SK-N-SH treated with all-trans-retinoic acid at 6 μM for 48 hours (cell line): Measurements from ENCODE around the gene GGTLC2.
"Not testable (repeated sequence)": the region's sequence is repeated elsewhere in the genome, so short reads cannot be mapped to it uniquely, and the experiment has no call there.

Experiments used
- ATAC-seq: fragments of 200-7000 bp; cut with Tn5 transposase; 3 replicates; pipeline ENCODE4 v1.9.1; 2020; ENCODE audit warnings: mild to moderate bottlenecking, moderate library complexity
- ARNTL ChIP-seq: fragments of 450-650 bp; formaldehyde crosslinking; IDR thresholded peaks from 2 replicates; pipeline ENCODE4 v1.5.0; 2020; ENCODE audit warnings: low read depth, mild to moderate bottlenecking, moderate library complexity, borderline replicate concordance
- BACH2 ChIP-seq: fragments of 250-450 bp; sonication (Bioruptor Pico); IDR thresholded peaks from 2 replicates; pipeline ENCODE4 v1.9.0; 2021; ENCODE audit warnings: mild to moderate bottlenecking, borderline replicate concordance
- ESRRG ChIP-seq: fragments of 250-450 bp; sonication (Bioruptor Pico); IDR thresholded peaks from 2 replicates; pipeline ENCODE4 v1.6.1; 2021; ENCODE audit warnings: mild to moderate bottlenecking
- GLIS3 ChIP-seq: fragments of 250-450 bp; sonication (Bioruptor Pico); IDR thresholded peaks from 2 replicates; pipeline ENCODE4 v1.5.0; 2020; ENCODE audit warnings: mild to moderate bottlenecking, moderate library complexity
- ISL1 ChIP-seq: fragments of 250-450 bp; sonication (Bioruptor Pico); IDR thresholded peaks from 2 replicates; pipeline ENCODE4 v2.1.2; 2022; ENCODE audit warnings: mild to moderate bottlenecking, moderate library complexity
- OSR1 ChIP-seq: fragments of 250-450 bp; sonication (Bioruptor Pico); IDR thresholded peaks from 2 replicates; pipeline ENCODE4 v1.8.0; 2022; ENCODE audit warnings: moderate library complexity, mild to moderate bottlenecking, inconsistent platforms
- POU6F1 ChIP-seq: fragments of 250-450 bp; sonication (Bioruptor Pico); IDR thresholded peaks from 2 replicates; pipeline ENCODE4 v1.8.0; 2021; ENCODE audit warnings: low read depth, mild to moderate bottlenecking, moderate library complexity, borderline replicate concordance
- PPARA ChIP-seq: fragments of 250-450 bp; sonication (Bioruptor Pico); IDR thresholded peaks from 2 replicates; pipeline ENCODE4 v1.5.0; 2020; ENCODE audit warnings: mild to moderate bottlenecking, borderline replicate concordance
- RARB ChIP-seq: fragments of 250-450 bp; sonication (Bioruptor Pico); IDR thresholded peaks from 2 replicates; pipeline ENCODE4 v1.8.0; 2021; ENCODE audit warnings: mild to moderate bottlenecking, moderate library complexity
- SNAI2 ChIP-seq: fragments of 250-450 bp; sonication (Bioruptor Pico); IDR thresholded peaks from 2 replicates; pipeline ENCODE4 v1.5.0; 2020; ENCODE audit warnings: mild to moderate bottlenecking, moderate library complexity
- TCF4 ChIP-seq: fragments of 250-450 bp; sonication (Bioruptor Pico); IDR thresholded peaks from 2 replicates; pipeline ENCODE4 v1.8.0; 2021; ENCODE audit warnings: mild to moderate bottlenecking, moderate library complexity, borderline replicate concordance
- TOX ChIP-seq: fragments of 250-450 bp; sonication (Bioruptor Pico); IDR thresholded peaks from 2 replicates; pipeline ENCODE4 v1.8.0; 2021; ENCODE audit warnings: mild to moderate bottlenecking, moderate library complexity, borderline replicate concordance
- TSHZ2 ChIP-seq: fragments of 250-450 bp; sonication (Bioruptor Pico); IDR thresholded peaks from 2 replicates; pipeline ENCODE4 v1.5.0; 2020; ENCODE audit warnings: mild to moderate bottlenecking, moderate library complexity
- ZC3H10 ChIP-seq: fragments of 250-450 bp; sonication (Bioruptor Pico); IDR thresholded peaks from 2 replicates; pipeline ENCODE4 v1.5.1; 2021; ENCODE audit warnings: mild to moderate bottlenecking, moderate library complexity
- ZFP3 ChIP-seq: fragments of 250-450 bp; sonication (Bioruptor Pico); IDR thresholded peaks from 2 replicates; pipeline ENCODE4 v1.5.0; 2020; ENCODE audit warnings: mild to moderate bottlenecking, moderate library complexity
- ZFP30 ChIP-seq: fragments of 450-650 bp; formaldehyde crosslinking; IDR thresholded peaks from 2 replicates; pipeline ENCODE4 v1.5.0; 2022; ENCODE audit warnings: mild to moderate bottlenecking, moderate library complexity
- ZNF565 ChIP-seq: fragments of 450-650 bp; formaldehyde crosslinking; conservative IDR thresholded peaks from 2 replicates; pipeline ENCODE4 v1.5.0; 2020; ENCODE audit warnings: low read depth, mild to moderate bottlenecking, moderate library complexity
- ZNF70 ChIP-seq: fragments of 450-650 bp; formaldehyde crosslinking; IDR thresholded peaks from 2 replicates; pipeline ENCODE4 v1.5.0; 2020; ENCODE audit warnings: mild to moderate bottlenecking, moderate library complexity
- ZNF8 ChIP-seq: fragments of 450-650 bp; formaldehyde crosslinking; IDR thresholded peaks from 2 replicates; pipeline ENCODE4 v1.5.0; 2020; ENCODE audit warnings: mild to moderate bottlenecking, moderate library complexity
- TF ChIP-seq, protein P1 (sequence below): fragments of 250-450 bp; sonication (Bioruptor Pico); IDR thresholded peaks from 2 replicates; pipeline ENCODE4 v1.5.1; 2021; ENCODE audit warnings: mild to moderate bottlenecking, moderate library complexity
- TF ChIP-seq, protein P2 (sequence below): fragments of 250-450 bp; sonication (Bioruptor Pico); IDR thresholded peaks from 2 replicates; pipeline ENCODE4 v1.5.1; 2020; ENCODE audit warnings: low read depth, mild to moderate bottlenecking, moderate library complexity
- TF ChIP-seq, protein P3 (sequence below): fragments of 250-450 bp; sonication (Bioruptor Pico); IDR thresholded peaks from 2 replicates; pipeline ENCODE4 v1.8.0; 2020; ENCODE audit warnings: mild to moderate bottlenecking, moderate library complexity, borderline replicate concordance

The GGTLC2 gene

GRCh38 chr22:22603470-22603947 is 40.9 kb upstream of the GGTLC2 start:
- TF ChIP-seq ZFP3 (CRISPR knock-in tag): no peak
- TF ChIP-seq GLIS3 (CRISPR knock-in tag): no peak
- TF ChIP-seq ZFP30: no peak
- no peak for TF ChIP-seq ZC3H10 (CRISPR knock-in tag)
- TF ChIP-seq TCF4: no peak
- TF ChIP-seq TSHZ2 (CRISPR knock-in tag): no peak
- no peak for TF ChIP-seq ZNF8
- TF ChIP-seq, protein P1, sequence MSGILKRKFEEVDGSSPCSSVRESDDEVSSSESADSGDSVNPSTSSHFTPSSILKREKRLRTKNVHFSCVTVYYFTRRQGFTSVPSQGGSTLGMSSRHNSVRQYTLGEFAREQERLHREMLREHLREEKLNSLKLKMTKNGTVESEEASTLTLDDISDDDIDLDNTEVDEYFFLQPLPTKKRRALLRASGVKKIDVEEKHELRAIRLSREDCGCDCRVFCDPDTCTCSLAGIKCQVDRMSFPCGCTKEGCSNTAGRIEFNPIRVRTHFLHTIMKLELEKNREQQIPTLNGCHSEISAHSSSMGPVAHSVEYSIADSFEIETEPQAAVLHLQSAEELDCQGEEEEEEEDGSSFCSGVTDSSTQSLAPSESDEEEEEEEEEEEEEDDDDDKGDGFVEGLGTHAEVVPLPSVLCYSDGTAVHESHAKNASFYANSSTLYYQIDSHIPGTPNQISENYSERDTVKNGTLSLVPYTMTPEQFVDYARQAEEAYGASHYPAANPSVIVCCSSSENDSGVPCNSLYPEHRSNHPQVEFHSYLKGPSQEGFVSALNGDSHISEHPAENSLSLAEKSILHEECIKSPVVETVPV (CRISPR knock-in tag): no peak
- no peak for TF ChIP-seq POU6F1
- TF ChIP-seq ESRRG (CRISPR knock-in tag): no peak
- TF ChIP-seq BACH2 (CRISPR knock-in tag): no peak
- TF ChIP-seq PPARA (CRISPR knock-in tag): no peak
- TF ChIP-seq ARNTL (CRISPR knock-in tag): no peak
- TF ChIP-seq, protein P2, sequence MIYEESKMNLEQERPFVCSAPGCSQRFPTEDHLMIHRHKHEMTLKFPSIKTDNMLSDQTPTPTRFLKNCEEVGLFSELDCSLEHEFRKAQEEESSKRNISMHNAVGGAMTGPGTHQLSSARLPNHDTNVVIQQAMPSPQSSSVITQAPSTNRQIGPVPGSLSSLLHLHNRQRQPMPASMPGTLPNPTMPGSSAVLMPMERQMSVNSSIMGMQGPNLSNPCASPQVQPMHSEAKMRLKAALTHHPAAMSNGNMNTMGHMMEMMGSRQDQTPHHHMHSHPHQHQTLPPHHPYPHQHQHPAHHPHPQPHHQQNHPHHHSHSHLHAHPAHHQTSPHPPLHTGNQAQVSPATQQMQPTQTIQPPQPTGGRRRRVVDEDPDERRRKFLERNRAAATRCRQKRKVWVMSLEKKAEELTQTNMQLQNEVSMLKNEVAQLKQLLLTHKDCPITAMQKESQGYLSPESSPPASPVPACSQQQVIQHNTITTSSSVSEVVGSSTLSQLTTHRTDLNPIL (CRISPR knock-in tag): no peak
- no peak for TF ChIP-seq ZNF565 (CRISPR knock-in tag)
- TF ChIP-seq, protein P3, sequence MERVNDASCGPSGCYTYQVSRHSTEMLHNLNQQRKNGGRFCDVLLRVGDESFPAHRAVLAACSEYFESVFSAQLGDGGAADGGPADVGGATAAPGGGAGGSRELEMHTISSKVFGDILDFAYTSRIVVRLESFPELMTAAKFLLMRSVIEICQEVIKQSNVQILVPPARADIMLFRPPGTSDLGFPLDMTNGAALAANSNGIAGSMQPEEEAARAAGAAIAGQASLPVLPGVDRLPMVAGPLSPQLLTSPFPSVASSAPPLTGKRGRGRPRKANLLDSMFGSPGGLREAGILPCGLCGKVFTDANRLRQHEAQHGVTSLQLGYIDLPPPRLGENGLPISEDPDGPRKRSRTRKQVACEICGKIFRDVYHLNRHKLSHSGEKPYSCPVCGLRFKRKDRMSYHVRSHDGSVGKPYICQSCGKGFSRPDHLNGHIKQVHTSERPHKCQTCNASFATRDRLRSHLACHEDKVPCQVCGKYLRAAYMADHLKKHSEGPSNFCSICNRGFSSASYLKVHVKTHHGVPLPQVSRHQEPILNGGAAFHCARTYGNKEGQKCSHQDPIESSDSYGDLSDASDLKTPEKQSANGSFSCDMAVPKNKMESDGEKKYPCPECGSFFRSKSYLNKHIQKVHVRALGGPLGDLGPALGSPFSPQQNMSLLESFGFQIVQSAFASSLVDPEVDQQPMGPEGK (CRISPR knock-in tag): no peak
- TF ChIP-seq ZNF70 (CRISPR knock-in tag): no peak
- TF ChIP-seq TOX (CRISPR knock-in tag): no peak
- TF ChIP-seq SNAI2: no peak
- TF ChIP-seq ISL1 (CRISPR knock-in tag): no peak
- no peak for ATAC-seq

GRCh38 chr22:22604326-22605073 is 39.9 kb upstream of the GGTLC2 start:
- TF ChIP-seq RARB (CRISPR knock-in tag) (no peak), OSR1 (CRISPR knock-in tag) (no peak)
- no peak for ATAC-seq

- no peak for ATAC-seq
Measured at GRCh38 chr22:22605074-22605404, 39.4 kb upstream of the GGTLC2 start.

DNA sequence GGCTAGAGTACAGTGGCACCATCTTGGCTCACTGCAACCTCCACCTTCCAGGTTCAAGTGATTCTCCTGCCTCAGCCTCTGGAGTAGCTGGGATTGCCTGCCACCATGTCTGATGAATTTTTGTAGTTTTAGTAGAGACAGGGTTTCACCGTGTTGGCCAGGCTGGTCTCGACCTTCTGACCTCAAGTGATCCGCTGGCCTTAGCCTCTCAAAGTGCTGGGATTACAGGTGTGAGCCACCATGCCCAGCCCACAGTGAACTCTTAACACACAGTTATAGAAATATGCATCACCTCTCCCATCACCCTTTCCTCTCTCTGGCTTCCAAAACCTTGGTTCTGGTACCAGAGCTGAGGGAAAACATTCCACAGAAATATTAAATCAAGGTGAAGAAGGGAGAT is 36.4 kb upstream of the GGTLC2 start:
- not testable (repeated sequence) for ATAC-seq

More at GRCh38 chr22:22605074-22605404, 39.4 kb upstream of the GGTLC2 start:
- no peak for TF ChIP-seq PPARA (CRISPR knock-in tag)
